ENCODE measurements around the gene C14orf132.

Gene C14orf132

DNA sequence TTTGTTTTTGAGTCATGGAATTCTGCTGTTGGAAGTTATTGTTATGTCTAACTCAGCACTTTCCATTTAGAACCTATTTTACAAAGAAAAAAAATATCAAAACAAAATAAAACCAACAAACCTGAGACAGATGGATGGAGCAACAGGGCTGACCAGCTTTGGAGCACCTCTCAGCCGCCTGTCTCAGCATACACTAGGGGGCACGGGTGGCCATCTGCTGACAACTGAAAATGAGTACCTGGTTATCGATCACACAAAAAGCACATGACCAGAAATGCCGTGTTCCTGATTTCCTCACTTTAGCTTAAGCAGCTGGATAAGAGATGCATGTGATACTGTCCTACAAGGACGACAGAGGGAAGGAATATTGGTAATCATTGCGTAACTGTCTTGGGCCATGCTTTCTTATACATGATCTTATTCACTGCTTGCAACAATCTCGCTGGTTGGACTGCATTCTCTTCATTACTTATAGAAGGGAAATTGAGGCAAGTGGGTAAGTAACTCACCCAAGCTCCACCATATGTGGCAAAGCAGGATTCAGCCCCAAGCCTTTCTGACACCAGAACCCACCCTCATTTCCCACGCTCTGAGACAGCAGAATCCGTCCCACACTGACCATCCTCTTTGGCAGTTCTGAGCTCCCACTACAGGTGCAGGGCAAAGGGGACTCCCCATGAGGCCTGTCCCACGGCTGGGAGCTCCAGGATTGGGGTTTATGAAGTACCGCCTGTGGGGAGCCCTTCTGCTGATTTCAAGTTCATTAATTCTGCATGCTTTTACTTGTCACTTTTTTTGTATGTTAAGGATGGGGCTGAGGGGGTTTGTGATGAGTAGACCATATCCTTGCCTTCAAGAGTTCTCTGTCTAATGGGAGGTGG lies 43.5 kb downstream of the C14orf132 start:
- DNase-seq = no peak

DNA sequence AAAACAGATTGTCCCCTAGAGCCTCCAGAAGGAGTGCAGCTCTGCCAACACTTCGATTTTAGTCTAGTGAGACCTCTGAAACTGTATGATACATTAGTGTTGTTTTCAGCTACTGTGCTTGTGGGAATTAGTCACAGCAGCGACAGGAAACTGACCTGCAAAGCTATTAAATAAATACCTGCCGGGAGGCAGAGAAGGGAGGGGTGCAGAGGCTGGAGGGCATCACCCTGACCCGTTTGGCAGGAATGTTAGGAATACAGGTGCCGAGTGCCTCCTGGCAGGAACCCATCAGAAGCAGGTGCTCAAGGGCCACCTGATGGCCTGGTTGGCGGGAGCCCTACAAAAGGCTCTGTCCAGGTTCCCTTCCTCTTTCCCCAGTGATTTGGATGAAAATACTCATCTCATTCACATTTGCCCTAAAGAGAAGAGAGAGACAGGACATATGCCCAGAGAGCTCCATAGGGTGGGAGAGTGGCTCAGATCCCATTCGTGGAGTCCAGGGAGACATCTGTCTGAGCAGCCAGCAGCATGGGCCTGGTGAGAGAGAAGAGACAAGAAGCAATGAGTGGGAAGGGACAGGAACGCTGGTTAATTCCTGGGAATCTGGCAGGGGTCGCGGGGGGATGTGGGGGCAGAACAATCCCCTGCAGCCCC lies 44.6 kb downstream of the C14orf132 start:
- DNase-seq = no peak

DNA sequence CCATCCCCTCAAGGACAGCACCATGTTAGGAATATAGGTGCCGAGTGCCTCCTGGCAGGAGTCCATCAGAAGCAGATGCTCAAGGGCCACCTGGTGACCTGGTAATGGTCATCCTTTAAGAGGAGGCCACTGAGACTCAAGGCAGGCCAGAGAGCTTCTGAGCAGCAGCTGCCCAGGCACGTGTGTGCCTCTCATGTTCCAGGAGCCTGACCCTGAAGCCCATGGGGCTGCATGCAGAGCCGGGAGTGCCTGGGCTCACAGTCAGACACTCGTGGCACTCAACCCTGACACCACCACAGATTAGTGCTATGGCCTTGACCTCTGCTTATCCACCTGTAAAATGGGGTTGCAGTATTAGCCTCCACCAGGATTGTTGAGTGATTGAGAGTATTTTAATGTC lies 45.6 kb downstream of the C14orf132 start:
- DNase-seq = no peak

DNA sequence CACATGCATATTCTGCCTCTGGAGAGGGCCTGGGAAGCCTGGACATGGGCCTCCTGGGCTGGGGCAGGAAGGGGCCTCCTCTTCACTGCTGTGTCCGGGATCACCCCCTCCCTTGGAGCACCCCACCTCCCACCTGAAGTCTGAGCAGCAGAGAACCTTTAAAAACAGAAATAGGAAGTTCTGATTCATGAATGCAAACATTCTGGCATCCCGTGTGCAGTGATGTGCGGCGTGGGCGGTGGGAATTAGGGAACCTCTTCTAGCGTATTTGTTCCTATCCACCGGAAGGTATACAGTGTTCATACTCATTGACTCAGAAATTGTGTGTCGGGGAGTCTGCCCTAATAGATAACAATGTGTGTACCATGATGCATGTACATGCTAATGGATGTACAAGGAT lies 46.2 kb downstream of the C14orf132 start:
- no peak for DNase-seq

DNA sequence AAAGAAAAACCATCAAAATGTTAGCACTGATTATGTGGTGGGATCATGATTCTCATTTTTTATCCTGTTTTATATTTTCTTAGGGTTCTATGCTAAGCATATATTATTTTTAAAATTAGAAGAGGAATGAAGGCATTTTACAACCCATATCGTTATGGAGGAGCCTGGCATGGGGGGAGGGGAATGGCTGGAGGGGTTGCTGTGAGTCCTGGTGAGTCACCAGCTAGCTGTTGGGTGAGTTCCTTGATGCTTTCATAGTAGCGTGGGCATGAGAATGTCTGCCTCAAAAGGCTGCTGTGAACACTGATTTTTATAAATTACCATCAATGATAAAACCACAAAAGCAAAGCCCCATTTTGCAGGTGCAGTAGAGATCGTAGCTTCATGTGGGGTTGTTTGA lies 46.9 kb downstream of the C14orf132 start:
- no peak for DNase-seq

DNA sequence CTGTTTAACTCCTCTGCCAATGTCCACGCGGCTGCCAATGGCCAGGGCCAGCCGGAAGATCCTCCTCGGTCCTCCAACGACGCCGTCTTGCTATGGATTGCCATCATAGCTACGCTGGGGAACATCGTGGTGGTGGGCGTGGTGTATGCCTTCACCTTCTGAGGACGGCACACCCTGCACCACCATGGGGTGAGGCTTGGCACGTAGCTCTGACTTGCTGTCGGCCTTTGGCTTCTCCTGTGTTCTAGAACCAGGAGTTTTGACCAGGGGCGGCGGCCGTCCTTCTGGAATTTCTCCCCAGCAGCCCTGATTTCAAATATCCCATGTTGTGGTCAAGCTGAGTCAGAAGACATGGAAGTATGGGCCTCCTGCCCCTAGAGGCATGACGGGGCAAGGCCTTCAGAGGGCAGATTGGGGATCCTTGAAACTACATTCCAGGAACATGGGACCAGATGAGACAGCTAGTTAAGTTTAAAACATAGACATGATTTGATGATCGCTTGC lies 47.5 kb downstream of the C14orf132 start:
- no peak for DNase-seq

DNA sequence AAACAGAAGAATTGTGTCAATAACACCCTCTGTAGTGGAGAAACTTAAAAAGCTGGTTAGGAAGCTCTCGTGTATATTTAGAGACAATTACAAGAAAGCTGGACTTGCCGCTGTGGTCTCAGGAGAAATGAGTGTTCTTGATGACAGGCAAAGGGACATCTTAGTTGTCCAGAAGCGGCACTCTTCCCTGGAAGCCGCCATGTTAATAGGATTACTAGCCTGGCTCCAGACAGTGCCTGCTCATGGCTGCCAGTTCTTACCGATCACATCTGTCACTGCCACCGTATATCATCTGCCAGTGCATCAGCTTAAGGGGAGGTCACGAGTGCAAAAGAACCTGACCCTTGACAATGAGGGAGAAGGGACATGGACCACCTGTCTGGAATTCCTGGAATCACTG lies 48.9 kb downstream of the C14orf132 start:
- DNase-seq = no peak

DNA sequence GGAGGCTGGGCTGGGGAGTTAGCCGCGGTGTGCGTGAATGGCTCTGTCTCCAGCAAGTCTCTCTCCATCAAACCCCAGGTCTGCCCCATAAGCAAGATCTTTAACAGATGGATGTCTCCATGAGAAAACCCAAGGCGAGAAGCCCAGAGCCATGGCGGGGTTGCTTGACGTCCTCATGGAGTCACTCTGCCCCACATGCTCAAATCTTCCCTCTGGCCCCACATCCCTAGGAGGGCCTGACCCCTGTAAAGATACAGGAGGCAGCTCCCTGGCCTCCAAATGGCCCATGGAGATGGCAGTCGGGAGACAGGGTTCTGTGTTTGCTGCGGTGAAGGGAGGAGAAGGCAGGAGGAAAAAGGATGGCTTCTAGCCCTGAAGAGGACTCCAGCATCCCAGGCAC lies 49.3 kb downstream of the C14orf132 start:
- DNase-seq = no peak

DNA sequence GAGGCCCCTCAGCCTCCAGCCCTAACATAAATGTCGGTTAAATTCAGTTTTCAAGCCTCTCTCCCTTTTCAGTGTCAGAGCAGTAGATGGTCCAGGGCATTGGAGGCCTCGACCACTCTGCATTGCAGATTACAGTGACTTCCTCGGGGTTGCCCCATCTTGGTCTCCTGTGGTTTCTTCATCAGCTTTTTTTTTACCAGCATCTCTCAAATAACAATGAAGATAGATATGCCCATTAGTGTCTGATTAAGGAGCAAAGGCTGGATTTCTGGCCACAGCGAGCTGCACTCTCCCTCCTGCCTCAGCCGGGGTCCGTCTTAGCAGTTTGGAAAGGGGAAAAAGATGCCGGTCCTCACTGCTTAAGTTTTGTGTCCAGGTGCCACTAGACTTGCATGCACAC lies 49.7 kb downstream of the C14orf132 start:
- DNase-seq = no peak

DNA sequence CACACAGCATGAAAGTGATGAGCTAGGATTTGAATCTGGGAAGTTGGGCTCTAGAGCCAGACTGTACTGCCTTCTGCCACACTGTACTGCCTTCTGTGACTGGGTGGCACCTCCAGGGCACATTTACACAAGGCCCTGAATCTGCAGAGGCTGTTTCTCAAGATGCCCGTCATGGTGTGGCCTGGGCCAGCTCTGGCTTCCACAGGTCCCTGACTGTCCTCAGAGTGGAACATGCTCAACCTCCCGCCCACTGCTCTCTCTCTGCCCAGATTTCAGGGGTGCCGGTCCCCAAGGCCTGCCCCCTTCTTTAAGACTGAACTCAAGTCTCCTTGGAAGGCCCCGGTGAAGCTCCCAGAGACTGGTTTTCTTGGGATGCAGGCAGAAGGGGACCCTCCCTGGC lies 50.2 kb downstream of the C14orf132 start:
- no peak for DNase-seq

DNA sequence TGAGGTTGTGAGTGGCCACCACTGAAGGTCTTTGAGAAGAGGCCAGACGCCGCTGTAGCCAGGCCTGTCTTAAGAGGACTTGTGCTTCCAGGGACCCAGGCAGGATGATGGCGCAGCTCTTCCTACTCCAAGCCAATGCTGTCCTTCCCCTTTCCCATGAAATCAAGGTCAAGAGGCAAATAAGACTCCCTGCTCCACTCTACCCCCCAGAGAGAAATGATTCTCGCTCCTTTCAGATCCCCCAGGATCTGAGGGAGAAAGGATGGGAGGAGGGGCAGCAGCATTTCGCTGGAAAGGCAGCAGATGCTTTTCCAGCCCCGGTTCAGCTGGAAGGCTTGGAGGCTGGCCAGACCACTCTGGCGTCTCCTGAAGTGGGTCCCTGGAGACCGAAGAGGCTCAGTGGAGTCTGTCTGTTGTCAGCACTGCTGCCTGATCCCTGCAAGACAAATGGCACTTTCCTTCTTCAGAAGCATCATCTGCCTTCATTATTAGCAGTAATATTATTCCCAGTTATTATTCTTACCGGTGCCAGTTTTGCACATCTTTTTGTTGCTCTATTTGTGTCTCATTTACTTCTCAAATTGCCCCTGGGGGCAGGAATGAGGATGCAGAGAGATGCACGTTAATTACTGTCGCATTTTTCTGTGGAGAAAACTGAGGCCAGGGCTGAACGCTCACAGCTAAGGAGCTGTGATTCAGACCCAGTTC lies 51.4 kb downstream of the C14orf132 start:
- peak; percentile 45 for DNase-seq

DNA sequence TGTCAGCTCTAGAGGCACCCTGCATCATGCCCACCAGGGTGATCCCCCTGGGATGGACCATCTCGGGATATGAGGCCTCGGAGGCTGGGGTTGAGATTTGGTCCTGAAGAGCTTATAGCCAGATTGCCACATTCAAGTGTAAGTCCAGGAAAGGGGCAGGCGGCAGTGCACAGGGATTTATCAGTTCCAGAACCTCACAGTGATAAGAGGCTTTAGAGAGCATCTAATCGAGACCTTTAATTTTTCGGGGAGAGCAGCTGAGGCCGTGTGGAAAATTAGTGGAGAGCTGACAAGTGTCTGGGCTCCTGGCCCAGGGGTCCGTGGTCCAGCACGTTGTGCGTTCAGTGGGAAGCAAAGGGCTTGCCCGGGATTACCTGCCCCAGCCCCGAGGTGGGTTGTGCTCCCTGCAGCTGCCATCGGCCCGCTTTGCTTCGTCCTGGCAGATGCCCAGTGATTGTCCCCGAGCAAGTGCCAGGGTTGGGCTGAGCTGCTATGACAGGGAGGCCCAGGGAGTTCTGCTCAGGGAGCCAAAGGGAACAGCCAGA lies 52.1 kb downstream of the C14orf132 start:
- DNase-seq = no peak

DNA sequence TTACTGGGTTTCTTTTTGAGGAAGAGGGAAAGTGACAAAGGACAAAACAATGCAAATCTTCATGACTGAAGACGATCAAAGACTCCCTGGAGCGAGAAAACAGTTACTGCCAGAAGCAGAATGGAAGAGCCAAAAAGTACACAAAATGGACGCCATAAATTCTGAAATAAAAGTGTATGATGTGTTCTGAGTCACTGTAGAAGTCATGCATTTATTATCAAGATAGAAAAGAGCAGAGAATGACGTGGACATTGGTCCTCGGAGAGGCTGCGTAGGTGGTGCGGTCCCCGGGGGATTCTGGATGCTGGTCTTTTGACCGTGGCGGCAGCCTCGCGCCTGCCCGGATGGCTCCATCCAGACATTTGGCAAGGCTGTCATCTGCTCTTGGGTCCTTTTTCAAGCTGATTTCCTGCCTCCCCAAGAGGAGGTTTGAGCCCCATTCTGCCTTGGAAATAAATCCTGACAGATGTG lies 52.8 kb downstream of the C14orf132 start:
- no peak for DNase-seq

DNA sequence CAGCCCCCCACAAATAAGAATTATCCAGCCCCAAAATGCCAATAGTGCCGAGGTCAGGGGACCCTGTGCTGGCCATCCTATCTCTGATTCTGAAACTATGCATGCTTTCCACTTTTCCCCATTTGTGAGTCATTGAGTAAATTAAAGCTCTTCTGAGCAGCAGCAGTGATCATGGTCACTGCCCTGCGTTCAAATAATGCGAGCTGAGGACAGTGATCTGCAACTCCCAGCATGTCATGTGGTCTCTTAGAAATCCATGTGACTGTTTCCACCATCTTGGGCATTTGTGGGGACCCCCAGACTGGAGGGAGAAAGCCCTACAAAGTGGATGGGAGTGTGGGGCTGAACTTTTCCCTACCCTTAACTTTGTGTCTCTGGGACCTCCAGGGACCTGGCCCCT lies 53.8 kb downstream of the C14orf132 start:
- DNase-seq = no peak

DNA sequence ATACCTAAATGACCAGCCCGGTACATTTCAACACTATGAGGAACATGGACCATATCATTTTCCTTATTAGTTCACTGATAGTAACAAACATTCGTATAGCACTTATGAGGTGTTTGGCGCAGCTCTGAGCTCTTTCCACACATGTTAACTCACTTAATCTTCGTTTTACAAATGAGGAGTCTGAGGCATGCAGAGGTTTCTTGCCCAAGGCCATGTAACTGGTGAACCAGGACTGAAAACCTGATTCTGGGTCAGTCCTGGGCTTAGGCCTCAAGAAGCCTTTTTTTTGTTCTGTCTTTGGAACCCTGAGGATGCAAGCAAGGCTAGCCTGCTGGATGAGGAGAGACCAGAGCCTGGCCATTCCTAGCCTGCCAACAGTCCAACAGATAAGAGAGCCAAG lies 55.0 kb downstream of the C14orf132 start:
- DNase-seq = no peak

DNA sequence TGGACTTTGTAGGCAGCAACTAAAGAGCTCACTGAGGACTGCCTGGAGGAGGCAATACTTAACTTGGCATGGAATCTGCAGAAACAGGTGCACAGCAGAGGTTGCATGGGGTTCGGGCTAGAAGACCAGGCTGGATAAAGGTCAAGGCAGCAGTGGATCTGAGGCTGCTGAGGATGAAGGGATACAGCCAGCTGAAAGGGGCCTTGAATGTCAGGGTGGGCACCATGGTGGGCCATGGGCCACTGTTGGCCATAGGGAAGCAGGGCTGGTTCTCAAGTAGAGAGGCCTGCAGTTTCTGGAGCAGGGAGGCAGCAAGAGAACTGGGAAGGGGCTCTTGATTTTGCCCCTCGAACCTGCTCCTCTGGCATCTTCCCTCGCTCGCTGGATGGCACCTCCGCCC lies 55.5 kb downstream of the C14orf132 start:
- no peak for DNase-seq

DNA sequence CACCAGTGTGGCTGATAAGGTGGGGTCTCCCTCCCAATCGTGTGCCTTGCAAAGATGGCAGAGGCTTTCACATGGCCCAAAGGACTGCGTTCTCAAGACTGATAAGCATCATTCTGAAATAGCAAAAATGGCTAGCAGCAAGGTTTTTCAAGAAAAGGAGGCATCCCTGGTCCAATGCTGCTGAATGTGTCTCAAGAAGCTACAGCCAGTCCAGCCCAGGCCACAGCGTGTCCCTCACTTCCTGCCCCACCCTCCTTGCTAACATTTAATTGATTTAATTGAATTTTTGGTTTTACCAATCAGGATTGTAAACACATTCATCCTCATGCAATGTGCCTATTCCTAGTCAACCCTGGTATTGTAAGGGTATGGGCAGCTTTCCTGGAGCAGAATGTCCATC lies 55.9 kb downstream of the C14orf132 start:
- DNase-seq = no peak

DNA sequence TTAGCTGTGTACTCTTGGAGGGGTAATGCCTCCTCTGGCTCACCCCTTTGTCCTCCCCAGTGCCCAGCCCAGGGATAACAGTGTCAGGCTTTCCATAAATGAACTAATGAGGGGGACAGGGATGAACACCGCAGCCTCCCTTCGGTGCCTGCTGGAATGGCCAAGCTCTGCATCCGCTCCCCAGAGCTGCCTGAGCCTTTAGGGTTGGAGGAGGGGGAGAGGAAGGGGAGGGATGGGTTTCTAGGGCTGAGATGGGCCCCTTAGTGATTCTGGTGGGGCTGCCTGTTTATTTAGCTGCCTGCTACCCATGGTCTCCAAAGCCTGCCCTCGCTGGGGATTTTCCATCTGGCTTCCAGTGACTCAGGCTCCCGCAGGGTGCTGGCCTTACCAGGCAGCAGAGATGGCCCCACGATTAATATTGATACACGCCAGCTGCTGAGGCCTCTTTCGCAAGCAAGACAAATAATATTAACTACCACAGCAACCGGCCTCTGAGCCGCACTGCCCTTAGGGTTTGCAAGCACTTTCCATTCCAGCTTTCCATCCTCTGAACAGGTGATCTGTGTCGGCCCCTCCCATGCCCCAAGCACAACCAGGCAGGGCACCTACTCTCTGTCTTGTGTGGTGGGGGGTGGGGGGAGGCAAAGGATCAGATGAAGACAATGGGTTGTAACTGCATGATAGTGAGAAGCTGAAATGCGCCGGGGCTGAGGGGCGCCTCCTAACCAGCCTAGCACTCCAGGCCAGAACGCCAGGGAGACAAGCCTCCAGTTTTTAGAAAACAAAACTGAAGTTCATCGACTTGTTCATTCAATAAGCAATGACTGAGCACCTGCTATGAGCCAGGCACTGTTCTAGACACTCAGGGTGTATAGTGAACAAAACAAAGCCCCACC lies 56.7 kb downstream of the C14orf132 start:
- peak; percentile 18 for DNase-seq

DNA sequence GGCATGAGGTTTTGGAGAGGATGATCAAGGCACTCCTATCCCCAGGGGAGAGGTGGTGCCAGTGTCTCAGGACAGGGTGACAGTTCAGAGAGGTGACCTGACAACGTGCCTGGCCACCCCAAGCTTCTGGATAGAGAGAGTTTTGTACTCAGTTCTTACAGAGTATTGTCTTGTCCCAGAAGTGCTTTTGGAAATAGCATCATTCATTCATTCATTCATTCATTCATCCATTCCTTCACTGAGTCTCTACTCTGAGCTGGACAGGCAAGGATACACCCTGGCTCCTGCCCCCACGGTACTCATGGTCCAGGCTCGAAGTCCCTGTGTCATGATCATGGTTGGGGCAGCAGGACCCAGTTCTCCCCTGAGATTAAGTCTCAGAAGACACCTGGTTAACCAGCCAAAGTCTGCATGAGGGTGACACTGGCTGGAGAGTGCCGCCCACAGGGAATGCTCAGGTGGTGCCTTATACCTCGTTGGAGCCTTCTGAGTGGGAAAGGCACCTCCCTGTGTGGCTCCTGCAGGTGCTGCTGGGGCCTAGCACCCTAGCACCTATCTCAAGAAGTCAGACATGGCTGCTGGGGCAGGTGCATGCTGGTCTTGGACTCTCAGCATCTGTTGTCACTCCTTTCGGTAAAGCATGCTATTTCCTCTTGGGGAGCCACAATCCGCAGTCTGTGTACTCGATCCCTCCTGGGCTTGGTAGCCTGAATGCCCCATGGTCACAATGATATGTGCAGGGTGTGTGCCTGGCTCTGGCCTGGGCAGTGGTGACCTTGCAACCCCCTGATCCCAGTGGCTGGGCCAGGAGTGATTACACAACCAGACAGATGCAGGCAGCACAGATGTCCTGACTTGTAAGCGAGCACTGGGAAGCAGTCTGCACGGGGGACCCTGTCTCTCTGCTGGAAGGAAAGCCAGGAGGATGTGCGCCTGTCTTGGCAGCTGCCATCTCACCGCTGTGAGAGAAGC lies 57.8 kb downstream of the C14orf132 start:
- no peak for DNase-seq

DNA sequence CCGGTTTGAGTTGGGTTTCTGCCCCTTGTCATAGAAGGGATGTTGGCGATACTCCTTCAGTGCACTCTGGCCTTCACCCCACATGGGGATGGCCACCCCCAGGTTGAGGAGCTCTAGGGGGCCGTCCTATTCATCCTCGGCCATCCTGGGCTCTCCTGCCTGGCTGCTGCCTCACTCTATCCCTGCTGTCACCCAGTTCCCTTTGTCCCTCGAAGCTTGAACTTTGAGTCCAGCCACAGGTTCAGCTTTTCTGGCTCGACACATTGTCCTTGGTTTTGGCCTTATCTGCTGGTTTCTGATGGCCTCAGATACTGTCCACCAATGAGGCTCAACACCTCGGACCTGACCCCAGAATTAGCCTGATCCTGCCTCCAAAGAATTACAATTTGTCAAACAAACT lies 58.6 kb downstream of the C14orf132 start:
- no peak for DNase-seq

All from right kidney (tissue), 1 donor.